ENCODE measurements around the gene KLHL21. TPM values are rescaled to one million over a fixed set of nuclear protein-coding genes. Genes with fewer than 3 reads are reported as not detected.
"Not testable (repeated sequence)": the region's sequence is repeated elsewhere in the genome, so short reads cannot be mapped to it uniquely, and the experiment has no call there.

Gene KLHL21
- total RNA-seq, 1 donor from 2014 or later, result 21.3 TPM

DNA sequence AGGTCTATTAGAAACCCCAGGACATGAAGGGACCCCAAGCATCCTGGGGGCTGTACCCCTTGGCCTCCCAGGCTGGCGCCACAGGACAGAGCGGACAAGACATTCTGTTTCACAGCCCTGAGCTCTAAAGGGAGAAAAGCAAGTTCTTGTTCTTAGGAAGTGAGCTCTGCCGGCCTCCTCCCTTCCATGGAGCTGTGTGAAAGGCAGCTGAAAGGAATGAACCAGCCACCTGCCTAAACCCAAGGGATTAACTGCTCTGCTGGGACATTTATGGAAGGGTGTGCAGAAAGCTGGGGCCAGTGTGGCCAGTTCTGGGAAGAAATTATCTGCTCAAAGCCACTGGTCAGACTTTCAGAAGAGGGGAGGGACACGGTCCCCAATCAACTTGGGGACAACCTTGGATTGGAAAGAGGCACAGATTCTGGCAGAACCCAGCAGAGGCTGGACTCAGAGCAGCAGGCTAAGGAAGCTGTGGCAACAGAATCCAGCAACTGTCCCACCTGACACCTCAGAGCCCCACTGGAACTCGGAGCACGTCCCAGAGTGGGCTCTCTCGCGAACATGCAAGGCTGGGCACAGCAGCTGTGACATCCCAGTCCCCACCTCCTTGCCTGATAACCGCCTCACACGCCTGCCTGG is 2.1 kb downstream of the KLHL21 start:
- H3K4me1 Mint-ChIP-seq (ENCODE audit: low read depth), result peaks cover 23% of the 10 kb centered on the region
- peak overlapping the region; percentile 87 for H3K4me3 Mint-ChIP-seq (ENCODE audit: low read depth)
- H3K27ac Mint-ChIP-seq, result peak overlapping the region; percentile 96
- TF ChIP-seq CTCF (IDR thresholded peaks at IDR 0.05; ENCODE audit: unreplicated experiment), result no peak
- no peak for DNase-seq (ENCODE audit: low spot score, unreplicated experiment)
- no peaks in the 10 kb centered on the region for H3K27me3 Mint-ChIP-seq
- H3K9me3 Mint-ChIP-seq (ENCODE audit: low read depth), result no peaks in the 10 kb centered on the region
- peaks cover 5% of the 10 kb centered on the region for H3K36me3 Mint-ChIP-seq (ENCODE audit: insufficient read depth)

DNA sequence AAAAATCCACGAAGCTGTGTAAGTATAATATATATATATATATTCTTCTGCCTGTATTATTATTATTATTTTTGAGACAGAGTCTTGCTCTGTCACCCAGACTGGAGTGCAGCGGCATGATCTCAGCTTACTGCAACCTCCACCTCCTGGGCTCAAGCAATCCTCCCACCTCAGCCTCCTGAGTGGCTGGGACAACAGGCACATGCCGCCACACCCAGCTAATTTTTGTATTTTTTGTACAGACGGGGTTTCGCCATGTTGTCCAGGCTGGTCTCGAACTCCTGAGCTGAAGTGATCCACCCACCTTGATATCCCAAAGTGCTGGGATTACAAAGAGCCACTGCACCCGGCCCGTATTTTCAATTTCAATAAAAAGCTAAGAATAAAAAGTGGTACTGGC is 2.7 kb downstream of the KLHL21 start:
- peak overlapping the region; percentile 96 for H3K27ac Mint-ChIP-seq

DNA sequence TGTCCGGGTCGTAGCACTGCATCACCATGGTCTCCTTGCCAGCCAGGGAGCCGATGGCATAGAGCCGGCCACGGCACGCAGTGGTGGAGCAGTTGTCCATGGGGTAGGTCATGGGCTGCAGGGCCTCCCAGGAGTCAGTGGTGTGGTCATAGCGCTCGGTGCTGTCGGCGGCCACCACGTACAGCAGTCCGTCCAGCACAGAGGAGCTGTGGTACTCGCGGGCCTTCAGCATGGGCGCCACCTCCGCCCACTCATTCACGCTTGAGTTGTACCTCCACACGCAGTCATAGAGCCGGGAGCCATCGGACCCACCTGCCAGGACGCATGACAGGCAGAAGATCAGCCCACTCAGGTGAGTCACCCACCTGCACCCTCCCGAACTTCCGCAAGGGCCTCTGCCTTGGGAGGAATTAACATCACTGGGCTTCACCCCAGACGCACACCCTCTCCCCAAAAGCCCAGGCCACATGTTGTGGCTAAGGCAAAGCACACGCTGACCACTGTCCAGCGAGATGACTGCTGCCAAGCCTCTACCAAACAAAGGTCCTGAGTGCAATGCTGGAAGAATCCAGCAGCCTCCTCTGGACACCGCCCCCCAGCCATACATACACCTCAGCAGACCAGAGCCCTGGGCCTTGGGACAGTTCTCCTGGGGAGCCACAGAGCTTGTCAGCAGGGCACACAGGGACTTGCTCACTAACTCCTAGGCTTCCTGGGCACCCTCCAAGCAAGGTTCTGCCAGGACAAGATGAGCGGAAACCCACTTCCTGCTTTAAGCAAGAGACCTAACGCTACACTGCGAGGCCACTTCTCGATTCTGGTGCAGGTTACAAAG is 3.3 kb downstream of the KLHL21 start:
- H3K4me3 Mint-ChIP-seq (ENCODE audit: low read depth), result peak overlapping the region; percentile 26
- peak overlapping the region; percentile 24 for H3K27ac Mint-ChIP-seq
- peaks cover 22% of the 10 kb centered on the region for H3K4me1 Mint-ChIP-seq (ENCODE audit: low read depth)
- H3K27me3 Mint-ChIP-seq, result no peaks in the 10 kb centered on the region
- H3K9me3 Mint-ChIP-seq (ENCODE audit: low read depth), result no peaks in the 10 kb centered on the region
- DNase-seq (ENCODE audit: low spot score, unreplicated experiment), result no peak
- H3K36me3 Mint-ChIP-seq (ENCODE audit: insufficient read depth), result peaks cover 5% of the 10 kb centered on the region
- TF ChIP-seq CTCF (IDR thresholded peaks at IDR 0.05; ENCODE audit: unreplicated experiment), result no peak

More for the DNA sequence above, 2.7 kb downstream of the KLHL21 start:
- not testable (repeated sequence) for H3K9me3 Mint-ChIP-seq (ENCODE audit: low read depth); DNase-seq (ENCODE audit: low spot score, unreplicated experiment); H3K36me3 Mint-ChIP-seq (ENCODE audit: insufficient read depth); H3K27me3 Mint-ChIP-seq
- Mint-ChIP-seq H3K4me3 (ENCODE audit: low read depth) (peak overlapping the region; percentile 87), H3K4me1 (ENCODE audit: low read depth) (peaks cover 23% of the 10 kb centered on the region)

GRCh38 chr1:6597777-6598131 is 4.9 kb downstream of the KLHL21 start:
- TF ChIP-seq CTCF (IDR thresholded peaks at IDR 0.05; ENCODE audit: unreplicated experiment), result no peak
- no peak overlapping the region for H3K4me3 Mint-ChIP-seq (ENCODE audit: low read depth)
- peaks cover 8% of the 10 kb centered on the region for H3K36me3 Mint-ChIP-seq (ENCODE audit: insufficient read depth)

DNA sequence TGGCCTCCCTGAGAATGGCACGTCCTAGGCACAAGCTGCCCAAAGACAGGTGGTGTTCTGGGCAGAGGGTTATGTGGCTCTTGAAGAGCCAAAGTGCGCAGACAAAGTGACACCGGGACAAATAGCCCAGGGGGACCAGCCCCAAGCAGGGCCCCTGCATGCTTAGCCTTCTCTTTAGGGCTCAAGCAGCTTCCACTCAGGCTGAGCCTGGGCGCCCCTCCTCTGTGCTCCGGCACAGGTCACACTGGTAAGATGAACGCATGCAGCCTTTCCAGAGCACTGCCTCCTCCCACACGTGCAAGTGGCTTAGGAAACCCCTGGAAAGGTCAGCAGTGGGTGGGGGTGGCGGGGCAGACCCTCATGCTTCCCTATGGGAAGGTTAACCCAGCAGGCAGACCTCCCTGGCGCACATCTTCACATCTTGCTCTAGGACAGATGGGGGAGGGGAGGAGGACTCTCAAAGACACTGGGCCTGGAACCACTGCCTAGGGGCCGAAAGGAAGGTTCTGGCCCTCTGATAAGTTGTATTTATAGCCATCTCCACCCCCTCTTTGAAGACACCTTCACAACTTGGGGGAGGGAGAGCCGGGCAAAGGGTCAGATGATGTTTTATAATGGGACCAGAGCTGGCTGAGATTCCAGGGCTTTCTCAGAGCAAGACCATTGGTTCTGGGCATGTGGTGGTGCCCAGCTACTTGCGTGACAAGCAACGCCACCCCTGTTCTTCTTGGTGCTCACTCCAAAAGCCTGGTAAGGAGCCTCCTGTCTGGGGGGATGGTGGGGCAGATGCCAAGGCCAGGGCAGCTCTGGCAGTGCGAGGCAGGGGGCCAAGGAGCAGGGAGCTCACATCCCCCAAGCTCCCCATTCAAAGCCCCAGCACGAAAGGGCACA is 5.5 kb downstream of the KLHL21 start:
- no peak for TF ChIP-seq CTCF (IDR thresholded peaks at IDR 0.05; ENCODE audit: unreplicated experiment)
- Mint-ChIP-seq H3K4me1 (ENCODE audit: low read depth) (peaks cover 13% of the 10 kb centered on the region), H3K27ac (no peak overlapping the region), H3K4me3 (ENCODE audit: low read depth) (no peak overlapping the region), H3K36me3 (ENCODE audit: insufficient read depth) (peaks cover 8% of the 10 kb centered on the region), H3K9me3 (ENCODE audit: low read depth) (no peaks in the 10 kb centered on the region), H3K27me3 (no peaks in the 10 kb centered on the region)
- DNase-seq (ENCODE audit: low spot score, unreplicated experiment), result no peak

More at GRCh38 chr1:6597777-6598131, 4.9 kb downstream of the KLHL21 start:
- Mint-ChIP-seq H3K27me3 (no peaks in the 10 kb centered on the region), H3K9me3 (ENCODE audit: low read depth) (no peaks in the 10 kb centered on the region), H3K4me1 (ENCODE audit: low read depth) (peaks cover 13% of the 10 kb centered on the region), H3K27ac (no peak overlapping the region)
- DNase-seq (ENCODE audit: low spot score, unreplicated experiment), result no peak
